GM08714 (cell line): ENCODE results near the gene CARNS1.

ENCODE experiments used
- H3K4me3 ChIP-seq: fragments of 200-500 bp; sonication (Bioruptor generic); 2 replicates; pipeline ENCODE4 v1.5.1; 2014; ENCODE audit warnings: mild to moderate bottlenecking, low read length, inconsistent platforms
- ZNF274 ChIP-seq: IDR thresholded peaks from 2 replicates; pipeline ENCODE4 v1.6.1; 2012; ENCODE audit warnings: mild to moderate bottlenecking, low read depth, low read length

The CARNS1 gene

GRCh38 chr11:67397536-67397935 is 17.9 kb upstream of the CARNS1 start:
- no peak for TF ChIP-seq ZNF274
- no peak overlapping the region for H3K4me3 ChIP-seq

- TF ChIP-seq ZNF274: no peak
- H3K4me3 ChIP-seq: no peak overlapping the region
Observed at GRCh38 chr11:67397986-67398660, 17.4 kb upstream of the CARNS1 start.

- no peak for TF ChIP-seq ZNF274
- no peak overlapping the region for H3K4me3 ChIP-seq
Observed at GRCh38 chr11:67398661-67399563, 16.6 kb upstream of the CARNS1 start.

- H3K4me3 ChIP-seq: peak overlapping the region; percentile 78
- no peak for TF ChIP-seq ZNF274
Observed at GRCh38 chr11:67400251-67400941, 15.1 kb upstream of the CARNS1 start.

GRCh38 chr11:67400942-67401494 is 14.5 kb upstream of the CARNS1 start:
- peak overlapping the region; percentile 78 for H3K4me3 ChIP-seq

GRCh38 chr11:67401495-67402191 is 13.8 kb upstream of the CARNS1 start, which contains the start of gene PPP1CA:
Gene PPP1CA, minus strand, starts transcription at chr11:67401858. Its CDS starts 76 bp downstream, at chr11:67401782.
- TF ChIP-seq ZNF274: no peak
- peak within 1 kb of the TSS; percentile 78 for H3K4me3 ChIP-seq

More at GRCh38 chr11:67400942-67401494, 14.5 kb upstream of the CARNS1 start:
- TF ChIP-seq ZNF274: no peak

- H3K4me3 ChIP-seq: peak overlapping the region; percentile 29; the same call in 1 of the 2 replicates
Observed at GRCh38 chr11:67402192-67402839, 13.2 kb upstream of the CARNS1 start.

GRCh38 chr11:67403085-67403484 is 12.4 kb upstream of the CARNS1 start:
- H3K4me3 ChIP-seq: peak overlapping the region; percentile 78; the same call in 1 of the 2 replicates

GRCh38 chr11:67404515-67405195 is 10.8 kb upstream of the CARNS1 start:
- TF ChIP-seq ZNF274: no peak

GRCh38 chr11:67405196-67405567 is 10.3 kb upstream of the CARNS1 start:
- no peak for TF ChIP-seq ZNF274
- no peak overlapping the region; the same call in 1 of the 2 replicates for H3K4me3 ChIP-seq

More at GRCh38 chr11:67404515-67405195, 10.8 kb upstream of the CARNS1 start:
- peak overlapping the region; percentile 78; the same call in 1 of the 2 replicates for H3K4me3 ChIP-seq

- no peak for TF ChIP-seq ZNF274
- no peak overlapping the region for H3K4me3 ChIP-seq
Observed at GRCh38 chr11:67405688-67406339, 9.7 kb upstream of the CARNS1 start.

- no peak overlapping the region for H3K4me3 ChIP-seq
- no peak for TF ChIP-seq ZNF274
Observed at GRCh38 chr11:67406420-67406968, 9.0 kb upstream of the CARNS1 start.
